C4-2B (cell line): ENCODE results near the gene WDR4.
"Not testable (repeated sequence)": the region's sequence is repeated elsewhere in the genome, so short reads cannot be mapped to it uniquely, and the experiment has no call there.

Experiments
- CTCF ChIP-seq: fragments of 450-650 bp; conservative IDR thresholded peaks from 2 replicates; pipeline ENCODE4 v1.5.1; 2017; ENCODE audit warnings: mild to moderate bottlenecking
- ZFX ChIP-seq: fragments of 450-650 bp; IDR thresholded peaks from 2 replicates; pipeline ENCODE4 v1.6.1; 2017

GRCh38 chr21:42812528-42813241, 66.7 kb downstream of the WDR4 start:
- TF ChIP-seq CTCF, ZFX: not testable (repeated sequence)
